BE2C (cell line): Measurements from ENCODE around the gene EIF2AK3.

Experiments used
- DNase-seq: peaks from one replicate; pipeline ENCODE4 v3.0.0-alpha.2; 2020
- H3K27me3 ChIP-seq: fragments of 250-450 bp; sonication (Bioruptor Pico); 2 replicates; pipeline ENCODE4 v1.5.1; 2020; ENCODE audit warnings: mild to moderate bottlenecking
- H3K36me3 ChIP-seq: fragments of 250-450 bp; sonication (Bioruptor Pico); 2 replicates; pipeline ENCODE4 v1.5.1; 2020; ENCODE audit warnings: mild to moderate bottlenecking
- H3K4me1 ChIP-seq: fragments of 250-450 bp; sonication (Bioruptor Pico); 2 replicates; pipeline ENCODE4 v1.5.1; 2020
- H3K4me3 ChIP-seq: 2 replicates; pipeline ENCODE4 v1.5.1; 2011; ENCODE audit warnings: low read depth, low read length
- H3K9me3 ChIP-seq: fragments of 250-450 bp; sonication (Bioruptor Pico); 2 replicates; pipeline ENCODE4 v1.5.1; 2020
- CTCF ChIP-seq: IDR thresholded peaks from 2 replicates; pipeline ENCODE4 v1.5.1; 2012; ENCODE audit warnings: mild to moderate bottlenecking, low read depth, low read length

The EIF2AK3 gene

DNA sequence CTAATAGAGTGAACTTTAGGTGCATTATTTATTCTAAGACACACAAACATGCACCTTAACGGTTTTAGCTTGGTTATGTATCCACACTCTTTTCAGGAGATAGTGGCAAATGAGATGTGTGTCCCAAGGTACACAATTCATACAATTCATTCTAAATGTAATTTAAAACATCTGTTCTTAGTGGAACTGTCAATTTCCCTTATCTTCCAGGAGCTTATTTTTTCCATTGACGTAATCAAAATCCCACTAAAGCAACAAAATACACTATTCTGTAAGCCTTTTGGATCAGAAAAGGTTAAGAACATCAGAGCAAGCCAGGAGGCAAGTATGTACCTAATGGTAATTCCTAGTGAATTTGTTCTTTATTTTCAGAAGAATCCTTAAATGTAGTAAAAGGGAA lies 19.8 kb downstream of the EIF2AK3 start:
- DNase-seq = no peak
- TF ChIP-seq CTCF = no peak
- H3K36me3 ChIP-seq = no peaks in the 10 kb centered on the region
- peaks cover 6% of the 10 kb centered on the region; the same call in 1 of the 2 replicates for H3K4me1 ChIP-seq
- H3K9me3 ChIP-seq = no peaks in the 10 kb centered on the region
- no peak overlapping the region for H3K4me3 ChIP-seq
- H3K27me3 ChIP-seq = no peaks in the 10 kb centered on the region

- no peak for TF ChIP-seq CTCF
- H3K4me1 ChIP-seq = peaks cover 12% of the 10 kb centered on the region
- no peak overlapping the region for H3K4me3 ChIP-seq
Measured at GRCh38 chr2:88606371-88607030, 20.8 kb downstream of the EIF2AK3 start.

DNA sequence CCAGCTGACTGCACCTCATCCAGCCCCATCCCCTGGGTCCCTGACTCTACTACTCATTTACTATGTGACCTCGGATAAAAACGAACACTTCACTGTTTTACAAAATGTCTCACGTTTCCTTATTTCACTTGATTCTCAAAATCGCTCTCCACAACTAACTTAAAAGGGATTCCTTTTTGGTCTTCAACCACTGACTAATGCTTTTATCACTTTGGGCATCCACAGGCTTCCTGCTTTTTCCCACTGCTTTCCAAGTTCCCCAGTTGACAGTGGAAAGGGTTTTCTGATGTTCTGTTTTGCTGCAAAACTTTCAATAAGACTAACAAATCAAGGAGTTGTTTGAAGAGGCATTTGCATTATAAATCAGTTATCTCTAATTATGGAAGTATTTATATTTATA lies 24.1 kb downstream of the EIF2AK3 start:
- TF ChIP-seq CTCF = no peak
- H3K4me3 ChIP-seq = no peak overlapping the region
- no peaks in the 10 kb centered on the region for H3K27me3 ChIP-seq
- no peaks in the 10 kb centered on the region for H3K9me3 ChIP-seq
- H3K36me3 ChIP-seq = no peaks in the 10 kb centered on the region
- no peak for DNase-seq
- peaks cover 16% of the 10 kb centered on the region for H3K4me1 ChIP-seq

More at GRCh38 chr2:88606371-88607030, 20.8 kb downstream of the EIF2AK3 start:
- no peak for DNase-seq
- H3K9me3 ChIP-seq = no peaks in the 10 kb centered on the region
- no peaks in the 10 kb centered on the region for H3K27me3 ChIP-seq
- no peaks in the 10 kb centered on the region for H3K36me3 ChIP-seq

DNA sequence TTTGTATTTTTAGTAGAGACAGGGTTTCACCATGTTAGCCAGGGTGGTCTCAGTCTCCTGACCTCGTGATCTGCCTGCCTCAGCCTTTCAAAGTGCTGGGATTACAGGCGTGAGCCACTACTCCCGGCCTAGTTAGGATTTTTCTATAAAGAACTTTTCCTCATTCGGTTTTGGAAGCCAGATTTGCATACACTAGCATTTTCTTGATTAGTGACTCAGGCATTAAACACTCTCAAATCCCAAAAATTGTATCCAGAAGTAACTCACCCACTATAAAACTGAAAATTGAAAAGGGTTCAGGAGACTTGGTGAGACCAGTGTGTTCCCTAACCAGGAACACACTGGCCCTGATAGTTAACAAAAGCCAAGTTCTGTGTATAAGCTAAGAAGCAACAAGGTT lies 25.2 kb downstream of the EIF2AK3 start:
- H3K4me3 ChIP-seq = no peak overlapping the region
- H3K27me3 ChIP-seq = no peaks in the 10 kb centered on the region
- no peaks in the 10 kb centered on the region for H3K9me3 ChIP-seq
- H3K4me1 ChIP-seq = peaks cover 13% of the 10 kb centered on the region
- no peak for DNase-seq
- H3K36me3 ChIP-seq = no peaks in the 10 kb centered on the region
- TF ChIP-seq CTCF = no peak

DNA sequence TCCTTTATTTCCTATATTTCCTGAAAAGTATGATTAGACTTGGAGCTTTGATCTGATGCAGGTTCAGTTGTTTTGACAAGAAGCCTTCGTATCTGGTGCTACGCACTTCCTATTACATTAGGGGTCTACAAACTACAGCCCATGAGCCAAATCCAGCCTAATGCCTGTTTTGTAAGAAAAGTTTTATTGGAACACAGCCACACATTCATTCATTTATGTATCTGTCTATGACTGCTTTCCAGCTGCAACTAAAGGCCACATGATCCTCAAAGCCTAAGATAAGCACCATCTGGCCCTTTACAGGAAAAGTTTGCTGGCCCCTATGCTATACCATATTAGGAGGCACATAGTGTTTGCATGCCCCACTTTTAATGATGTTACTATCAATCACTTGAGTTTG lies 26.0 kb downstream of the EIF2AK3 start:
- DNase-seq = peak; percentile 46
- Histone ChIP-seq H3K4me1 (peaks cover 13% of the 10 kb centered on the region), H3K4me3 (no peak overlapping the region), H3K27me3 (no peaks in the 10 kb centered on the region), H3K36me3 (no peaks in the 10 kb centered on the region), H3K9me3 (no peaks in the 10 kb centered on the region)
- no peak for TF ChIP-seq CTCF

DNA sequence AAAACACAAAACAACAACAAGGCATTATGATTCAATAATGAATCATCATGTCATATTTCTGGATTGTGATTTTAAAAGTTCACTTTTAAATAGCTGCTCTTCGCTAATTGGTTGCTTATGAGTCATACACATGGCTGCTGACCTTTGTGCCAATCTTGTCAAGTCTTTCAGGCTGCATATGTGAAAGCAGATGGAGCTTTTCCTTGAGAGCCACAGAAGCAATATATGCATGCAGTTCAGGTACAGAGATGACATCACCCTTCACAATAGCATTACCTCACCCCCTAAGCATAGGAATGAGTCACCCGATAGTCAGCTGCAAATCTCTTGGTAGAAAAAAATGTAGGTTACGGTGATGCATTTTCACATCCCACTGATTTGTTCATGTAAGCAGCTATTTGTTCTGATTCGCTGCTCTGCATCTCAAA lies 27.2 kb downstream of the EIF2AK3 start:
- no peak overlapping the region; the same call in 1 of the 2 replicates for H3K4me3 ChIP-seq
- peak; percentile 48 for DNase-seq

More for the DNA sequence above, 27.2 kb downstream of the EIF2AK3 start:
- H3K4me1 ChIP-seq = peaks cover 13% of the 10 kb centered on the region
- H3K27me3 ChIP-seq = no peaks in the 10 kb centered on the region
- no peaks in the 10 kb centered on the region for H3K9me3 ChIP-seq
- no peaks in the 10 kb centered on the region for H3K36me3 ChIP-seq
- no peak for TF ChIP-seq CTCF
